Measurements from ENCODE around the gene CTNNA3.

The CTNNA3 gene

DNA sequence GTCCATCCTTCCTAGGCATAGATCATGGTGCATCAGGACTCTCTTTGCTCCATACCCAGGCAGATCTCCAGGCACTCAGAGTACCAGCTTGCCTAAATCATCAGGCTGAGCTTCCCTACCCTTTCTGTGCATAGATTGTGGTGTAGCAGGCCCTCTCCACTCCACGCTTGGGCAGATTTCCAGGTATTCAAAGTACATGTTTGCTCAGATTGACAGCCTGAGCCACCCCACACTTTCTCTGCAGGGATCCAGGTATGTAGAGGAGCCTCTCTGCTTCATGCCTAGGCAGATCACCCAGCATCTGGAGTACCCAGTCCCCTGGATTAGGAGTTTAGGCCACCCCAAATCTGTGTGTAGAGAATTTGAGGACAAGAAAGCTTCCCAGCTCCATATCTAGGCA lies 1727.6 kb downstream of the CTNNA3 start:
- DNase-seq, result no peak

- no peak for DNase-seq
Measured at GRCh38 chr10:65964205-65964604, 1731.8 kb downstream of the CTNNA3 start.

GRCh38 chr10:65952086-65952485 lies 1743.9 kb downstream of the CTNNA3 start:
- no peak for DNase-seq

GRCh38 chr10:65950075-65950474 lies 1745.9 kb downstream of the CTNNA3 start:
- DNase-seq, result no peak

DNA sequence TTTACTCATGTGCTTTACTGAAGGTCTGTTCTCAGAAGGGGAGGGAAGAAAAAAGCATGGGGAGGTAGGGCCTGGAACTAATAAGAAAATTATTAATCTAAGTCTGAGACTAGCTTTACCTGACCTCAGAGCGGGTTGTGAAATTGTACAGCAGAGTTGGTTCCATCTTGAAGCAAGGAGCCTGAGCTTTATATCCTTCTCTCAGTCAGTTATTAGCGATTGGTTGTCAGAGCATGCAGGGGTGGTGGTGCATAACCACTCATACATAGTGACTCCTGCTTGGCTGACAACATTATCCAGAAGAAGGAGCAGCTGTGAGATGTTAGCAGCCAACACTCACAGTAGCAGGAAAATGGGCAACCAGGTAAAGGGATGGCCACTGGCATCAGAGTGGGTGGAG lies 1746.5 kb downstream of the CTNNA3 start:
- no peak for DNase-seq

- no peak for DNase-seq
Measured at GRCh38 chr10:65945061-65945460, 1750.9 kb downstream of the CTNNA3 start.

- no peak for DNase-seq
Measured at GRCh38 chr10:65943451-65943850, 1752.5 kb downstream of the CTNNA3 start.

DNA sequence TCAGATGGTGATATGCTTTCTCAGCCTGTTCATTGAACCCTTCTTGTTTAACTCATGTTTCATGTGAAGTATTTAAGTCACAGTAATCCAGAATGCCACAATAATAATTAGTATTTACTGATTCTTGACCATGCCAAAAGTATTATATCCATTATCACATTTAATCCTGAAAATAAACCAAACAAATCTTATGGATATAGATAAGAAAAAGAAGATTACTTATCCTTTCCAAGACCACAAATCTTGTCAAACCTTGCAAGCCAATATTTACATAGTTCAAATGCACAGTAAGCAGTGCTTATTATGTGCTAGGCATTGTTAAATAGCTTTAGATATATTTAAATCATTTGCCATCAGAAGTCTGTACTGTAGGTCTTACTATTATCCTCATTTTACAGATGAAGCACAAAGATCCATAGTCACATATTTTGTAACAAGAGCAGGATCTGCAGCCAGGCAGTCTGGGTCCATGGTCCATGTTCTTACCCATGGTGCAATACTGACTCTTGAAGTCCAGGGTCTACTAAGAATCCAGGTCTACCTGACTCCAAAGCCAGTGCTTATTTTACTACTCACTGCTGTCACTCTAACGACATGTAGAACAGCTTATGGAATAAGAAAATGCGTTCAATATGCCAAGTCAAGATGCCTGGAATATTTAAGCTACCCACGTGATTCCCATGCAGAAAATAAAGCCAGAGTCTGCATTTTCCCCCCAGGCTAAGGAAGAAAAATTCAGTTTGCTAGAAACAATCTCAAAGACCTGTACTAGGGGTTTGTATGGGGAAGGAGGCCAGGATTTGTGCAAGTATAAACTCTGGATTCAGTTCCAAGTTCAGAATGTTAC lies 1755.0 kb downstream of the CTNNA3 start:
- DNase-seq, result no peak

DNA sequence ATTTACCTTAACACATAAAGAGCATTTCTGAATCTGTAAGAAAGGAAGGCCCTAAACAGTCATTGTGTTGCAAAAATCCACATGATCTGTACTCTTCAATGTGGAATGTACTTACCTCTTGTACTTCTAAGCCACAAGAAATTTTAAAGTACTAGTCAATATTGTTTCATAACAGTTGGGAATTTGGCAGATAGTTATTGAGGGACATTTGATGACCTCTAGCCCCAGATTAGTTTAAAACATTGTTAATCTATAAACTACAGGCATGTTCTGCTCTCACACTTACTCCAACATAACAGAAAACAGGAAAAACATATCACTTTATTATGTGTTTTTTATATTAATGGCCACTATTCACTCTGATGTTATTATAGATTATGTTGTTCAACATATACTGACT lies 1755.9 kb downstream of the CTNNA3 start:
- no peak for DNase-seq

GRCh38 chr10:65931291-65932070 lies 1764.5 kb downstream of the CTNNA3 start:
- no peak for DNase-seq

GRCh38 chr10:65911151-65911835 lies 1784.7 kb downstream of the CTNNA3 start:
- DNase-seq, result no peak

- DNase-seq, result no peak
Measured at GRCh38 chr10:65910209-65910608, 1785.8 kb downstream of the CTNNA3 start.

DNA sequence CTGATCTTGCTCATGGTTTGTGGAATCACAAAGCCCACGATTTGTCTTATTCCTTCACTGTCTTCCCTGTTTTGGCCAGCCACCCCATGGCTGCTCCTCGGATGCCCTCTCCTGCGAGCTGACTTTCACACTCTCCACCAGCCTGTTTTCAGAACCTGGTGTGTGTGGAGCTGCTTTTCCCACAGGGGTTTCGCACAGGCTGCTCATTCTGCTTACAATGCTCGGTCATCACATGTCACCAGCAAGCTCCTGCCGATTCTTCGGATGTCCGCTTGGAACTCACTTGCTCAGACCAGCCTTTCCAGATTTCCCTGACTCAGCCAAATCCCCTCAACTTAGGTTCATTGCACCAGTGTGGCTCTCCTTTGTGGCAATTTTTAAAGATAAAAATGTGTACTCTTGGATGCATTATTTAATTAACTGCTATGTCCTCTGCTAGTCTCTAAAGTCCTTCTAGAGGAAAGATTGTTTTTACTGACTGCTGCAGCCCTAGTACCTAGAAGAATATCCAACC lies 1788.7 kb downstream of the CTNNA3 start:
- no peak for DNase-seq

DNA sequence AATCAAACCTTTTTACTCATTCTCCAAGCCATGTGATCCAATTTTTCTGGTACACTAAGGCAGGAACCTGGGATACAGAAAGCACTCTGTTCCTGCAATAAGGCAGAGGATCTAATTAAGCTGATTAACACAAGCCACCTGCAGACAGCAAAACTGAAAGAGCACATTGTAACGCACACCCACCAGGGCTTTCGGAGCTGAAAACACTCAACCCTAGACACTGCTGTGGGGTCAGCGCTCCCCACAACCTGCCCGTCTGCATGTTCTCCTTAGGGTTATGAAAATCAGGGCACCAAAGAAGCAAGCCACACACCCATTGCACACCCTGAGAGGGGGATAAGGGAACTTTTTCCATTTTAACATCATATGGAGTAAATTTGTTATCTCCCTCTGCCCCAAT lies 1792.4 kb downstream of the CTNNA3 start:
- DNase-seq, result no peak

GRCh38 chr10:65900271-65900670 lies 1795.7 kb downstream of the CTNNA3 start:
- DNase-seq, result no peak

GRCh38 chr10:65898055-65898454 lies 1797.9 kb downstream of the CTNNA3 start:
- no peak for DNase-seq

DNA sequence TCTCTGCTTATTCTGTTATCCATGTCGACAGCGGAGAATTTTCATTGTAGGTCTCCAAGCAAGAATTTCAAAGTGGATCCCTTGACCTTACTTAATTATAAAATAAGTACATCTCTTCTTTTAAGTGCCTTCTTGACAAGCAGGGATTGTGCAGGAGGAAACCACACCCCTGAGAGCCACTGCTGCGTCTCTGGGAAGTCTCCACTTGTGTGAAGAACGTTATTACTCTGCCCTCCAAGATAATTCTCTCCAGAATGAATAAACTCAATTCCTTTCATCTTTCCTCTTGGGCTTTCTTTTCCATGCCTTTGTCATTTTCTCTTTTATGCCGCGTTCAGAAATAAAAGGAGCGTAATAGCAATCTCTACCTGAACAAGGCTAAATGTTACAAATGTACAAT lies 1801.0 kb downstream of the CTNNA3 start:
- no peak for DNase-seq

DNA sequence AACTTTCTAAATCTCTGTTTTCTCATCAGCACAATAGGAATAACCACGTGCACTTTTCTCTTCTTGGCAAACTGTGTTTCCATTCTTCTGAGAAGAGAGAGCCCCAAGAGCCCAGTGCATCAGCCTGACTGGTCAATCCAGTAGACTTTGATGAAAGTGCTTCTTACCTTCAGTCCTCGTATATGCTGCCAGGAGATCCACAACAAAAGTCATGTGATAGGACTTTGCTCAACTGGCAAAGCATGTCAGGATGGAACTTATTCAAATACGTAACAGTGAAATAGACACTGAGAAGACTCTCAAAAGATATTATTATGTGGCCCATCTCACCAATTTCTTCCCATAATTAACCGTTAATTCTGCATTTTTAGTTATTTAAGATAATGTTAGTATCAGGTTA lies 1801.6 kb downstream of the CTNNA3 start:
- no peak for DNase-seq

GRCh38 chr10:65893676-65894075 lies 1802.3 kb downstream of the CTNNA3 start:
- no peak for DNase-seq

- DNase-seq, result no peak
Measured at GRCh38 chr10:65892284-65892683, 1803.7 kb downstream of the CTNNA3 start.

GRCh38 chr10:65891073-65891981 lies 1804.7 kb downstream of the CTNNA3 start:
- DNase-seq, result no peak

GRCh38 chr10:65864529-65864928 lies 1831.5 kb downstream of the CTNNA3 start:
- DNase-seq, result no peak

Measured in CD4-positive, alpha-beta T cell treated with Interleukin-1 beta for 1 hour (primary cell).